ENCODE results near the gene SLC6A1.

The SLC6A1 gene

GRCh38 chr3:11033871-11034270 lies 41.3 kb downstream of the SLC6A1 start:
- DNase-seq (ENCODE audit: low read depth) = no peak
- TF ChIP-seq CTCF (conservative IDR thresholded peaks at IDR 0.05; ENCODE audit: control insufficient read depth, insufficient read depth, low read depth, low read length) = no peak
- no peak overlapping the region for H3K4me3 ChIP-seq (ENCODE audit: control insufficient read depth, low read depth, low read length)

GRCh38 chr3:11034309-11034985 lies 41.9 kb downstream of the SLC6A1 start:
- H3K4me3 ChIP-seq (ENCODE audit: control insufficient read depth, low read depth, low read length) = no peak overlapping the region
- TF ChIP-seq CTCF (conservative IDR thresholded peaks at IDR 0.05; ENCODE audit: control insufficient read depth, insufficient read depth, low read depth, low read length) = no peak
- DNase-seq (ENCODE audit: low read depth) = no peak

- TF ChIP-seq CTCF (conservative IDR thresholded peaks at IDR 0.05; ENCODE audit: control insufficient read depth, insufficient read depth, low read depth, low read length) = no peak
- no peak overlapping the region for H3K4me3 ChIP-seq (ENCODE audit: control insufficient read depth, low read depth, low read length)
- no peak for DNase-seq (ENCODE audit: low read depth)
Measured at GRCh38 chr3:11035757-11036505, 43.4 kb downstream of the SLC6A1 start.

DNA sequence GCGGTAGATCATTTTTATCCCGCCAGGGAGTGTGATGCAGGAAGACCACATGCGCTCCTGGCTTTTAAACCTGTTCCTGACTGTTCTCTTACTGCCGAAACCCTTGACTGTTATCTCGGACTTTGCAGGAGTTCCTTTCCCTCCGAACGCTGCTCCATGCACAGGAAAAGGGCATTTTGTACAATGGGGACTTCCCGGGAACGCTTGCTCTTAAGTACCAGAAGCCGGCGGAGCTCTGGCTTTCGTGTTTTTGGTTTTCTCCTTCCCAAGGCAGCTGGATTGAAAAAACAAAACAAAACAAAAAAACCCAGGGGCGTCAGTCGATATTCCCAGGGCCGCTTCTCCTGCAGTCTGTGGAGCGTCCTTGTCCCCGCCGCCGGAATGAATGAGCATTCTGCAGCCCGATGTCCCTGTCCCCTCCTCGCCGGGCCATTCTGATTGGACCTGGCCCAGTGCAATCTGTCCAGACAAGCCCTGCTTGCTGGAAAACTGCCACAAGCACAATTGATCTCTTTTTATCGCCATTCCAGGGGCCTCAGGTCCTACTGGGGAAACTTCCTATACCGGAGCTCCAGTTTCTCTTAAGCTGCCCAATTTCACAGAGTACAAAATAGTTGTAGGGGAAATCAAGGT lies 44.8 kb downstream of the SLC6A1 start:
- DNase-seq (ENCODE audit: low read depth) = no peak
- TF ChIP-seq CTCF (conservative IDR thresholded peaks at IDR 0.05; ENCODE audit: control insufficient read depth, insufficient read depth, low read depth, low read length) = no peak
- no peak overlapping the region for H3K4me3 ChIP-seq (ENCODE audit: control insufficient read depth, low read depth, low read length)

- DNase-seq (ENCODE audit: low read depth) = no peak
- no peak overlapping the region for H3K4me3 ChIP-seq (ENCODE audit: control insufficient read depth, low read depth, low read length)
- no peak for TF ChIP-seq CTCF (conservative IDR thresholded peaks at IDR 0.05; ENCODE audit: control insufficient read depth, insufficient read depth, low read depth, low read length)
Measured at GRCh38 chr3:11037976-11038375, 45.4 kb downstream of the SLC6A1 start.

GRCh38 chr3:11045536-11045935 lies 53.0 kb downstream of the SLC6A1 start:
- no peak for DNase-seq (ENCODE audit: low read depth)
- no peak for TF ChIP-seq CTCF (conservative IDR thresholded peaks at IDR 0.05; ENCODE audit: control insufficient read depth, insufficient read depth, low read depth, low read length)
- H3K4me3 ChIP-seq (ENCODE audit: control insufficient read depth, low read depth, low read length) = no peak overlapping the region

Measured in fibroblast of mammary gland (primary cell).